Endothelial cell of umbilical vein (primary cell): Measurements from ENCODE around the gene TVP23A. TPM values are rescaled to one million over a fixed set of nuclear protein-coding genes. Genes with fewer than 3 reads are reported as not detected.
"Not testable (repeated sequence)": the region's sequence is repeated elsewhere in the genome, so short reads cannot be mapped to it uniquely, and the experiment has no call there.

ENCODE experiments used
- BruUV-seq: library from RNA; stranded (reverse); fragments of 400-500 nt; replicated peaks from 2 replicates; lab custom pipeline; 2021; lab: Mats Ljungman, UMichigan
- CTCF ChIA-PET: fragments of 300-600, 350-600 bp; sonication (Branson Sonifier 250); formaldehyde crosslinking; loops from one replicate; lab custom pipeline; 2021; ENCODE audit warnings: antibody characterized with exemption, inconsistent platforms; lab: Charles Lee
- POLR2A ChIA-PET: fragments of 300-600, 350-600 bp; sonication (Branson Sonifier 250); formaldehyde crosslinking; loops from one replicate; lab custom pipeline; 2021; ENCODE audit warnings: antibody characterized with exemption, inconsistent platforms; lab: Charles Lee
- DNase-seq: peaks from one replicate; pipeline ENCODE4 v3.0.0-alpha.2; 2011; ENCODE audit warnings: low read depth, low spot score
- FAIRE-seq: peaks from 2 replicates; lab custom pipeline; 2011; peaks lifted over from hg19 to GRCh38; lab: Jason Lieb, UNC
- H2AFZ ChIP-seq: 2 replicates; pipeline ENCODE4 v1.6.0; 2012; ENCODE audit warnings: low read depth, low read length, control low read depth, inconsistent platforms
- H3K27ac ChIP-seq: 2 replicates; pipeline ENCODE4 v1.5.1; 2011; ENCODE audit warnings: low read depth, mild to moderate bottlenecking, control low read depth, low read length, moderate library complexity; ENCODE audit not compliant: insufficient read depth
- H3K27me3 ChIP-seq, 2 experiments: 2 replicates each; pipeline versions ENCODE4 v1.6.0 to v1.6.1; 2011; ENCODE audit warnings: low read length in 2 of 2, mixed read lengths in 1 of 2; ENCODE audit not compliant: control insufficient read depth in 2 of 2, insufficient read depth in 2 of 2
- H3K36me3 ChIP-seq, 2 experiments: 2 replicates in 1 of 2; 3 replicates in 1 of 2; pipeline ENCODE4 v1.5.1; 2011; ENCODE audit warnings: low read length in 2 of 2, mild to moderate bottlenecking in 1 of 2, moderate library complexity in 1 of 2; ENCODE audit not compliant: control insufficient read depth in 2 of 2, insufficient read depth in 2 of 2; ENCODE audit errors: extremely low read depth in 1 of 2
- H3K4me1 ChIP-seq: 3 replicates; pipeline ENCODE4 v1.5.1; 2011; ENCODE audit warnings: mild to moderate bottlenecking, low read length; ENCODE audit not compliant: control insufficient read depth, insufficient read depth; ENCODE audit errors: extremely low read depth
- H3K4me2 ChIP-seq: 2 replicates; pipeline ENCODE4 v1.6.1; 2011; ENCODE audit warnings: low read length, control low read depth, mixed read lengths; ENCODE audit not compliant: insufficient read depth
- H3K4me3 ChIP-seq, 3 experiments: fragments of 200-600 bp in 1 of 3; sonication (generic), shearing (Covaris generic) in 1 of 3; replicated peaks in 1 of 3; 2 replicates each; pipeline ENCODE4 v1.5.1; 2011 to 2016; ENCODE audit warnings: control low read depth in 3 of 3, low read length in 3 of 3, mild to moderate bottlenecking in 2 of 3, inconsistent platforms in 1 of 3, low read depth in 1 of 3, moderate library complexity in 1 of 3; ENCODE audit not compliant: insufficient read depth in 1 of 3
- H3K79me2 ChIP-seq: 2 replicates; pipeline ENCODE4 v1.6.0; 2012; ENCODE audit warnings: low read length, inconsistent platforms; ENCODE audit not compliant: control insufficient read depth, insufficient read depth
- H3K9ac ChIP-seq: replicated peaks from 2 replicates; pipeline ENCODE3; 2011; ENCODE audit warnings: low read length, control low read depth; ENCODE audit not compliant: insufficient read depth; ENCODE audit errors: extremely low read depth
- H3K9me1 ChIP-seq: replicated peaks from 3 replicates; pipeline ENCODE4 v1.6.0; 2011; ENCODE audit warnings: mild to moderate bottlenecking, low read length; ENCODE audit not compliant: control insufficient read depth, insufficient read depth; ENCODE audit errors: extremely low read depth
- H3K9me3 ChIP-seq: replicated peaks from 2 replicates; pipeline ENCODE4 v1.5.1; 2012; ENCODE audit warnings: low read length, inconsistent platforms; ENCODE audit not compliant: control insufficient read depth, insufficient read depth
- H4K20me1 ChIP-seq: replicated peaks from 2 replicates; pipeline ENCODE3; 2011; ENCODE audit warnings: mild to moderate bottlenecking, low read length; ENCODE audit not compliant: control insufficient read depth, insufficient read depth; ENCODE audit errors: extremely low read depth
- EZH2 ChIP-seq: IDR thresholded peaks from 2 replicates; pipeline ENCODE4 v1.6.1; 2012; ENCODE audit warnings: borderline replicate concordance, low read depth, mild to moderate bottlenecking, moderate library complexity, low read length, inconsistent platforms; ENCODE audit not compliant: severe bottlenecking
- FOS ChIP-seq: IDR thresholded peaks from 2 replicates; pipeline ENCODE4 v1.6.1; 2011; ENCODE audit warnings: mild to moderate bottlenecking, low read length, moderate library complexity, borderline replicate concordance; ENCODE audit not compliant: insufficient read depth
- GATA2 ChIP-seq: IDR thresholded peaks from 2 replicates; pipeline ENCODE4 v1.7.0; 2011; ENCODE audit warnings: low read depth, mild to moderate bottlenecking, moderate library complexity, mixed read lengths, low read length; ENCODE audit not compliant: insufficient read length, insufficient read depth
- JUN ChIP-seq: IDR thresholded peaks from 2 replicates; pipeline ENCODE4 v1.6.1; 2011; ENCODE audit warnings: borderline replicate concordance, low read depth; ENCODE audit not compliant: insufficient read length, insufficient read depth
- MYC ChIP-seq: IDR thresholded peaks from one replicate; pipeline ENCODE4 v1.6.1; 2011; ENCODE audit warnings: mild to moderate bottlenecking, low read depth, low read length
- POLR2A ChIP-seq: IDR thresholded peaks from 2 replicates; pipeline ENCODE4 v1.6.1; 2012; ENCODE audit warnings: low read depth, mild to moderate bottlenecking, control low read depth, low read length
- POLR2AphosphoS5 ChIP-seq: IDR thresholded peaks from 2 replicates; pipeline ENCODE4 v1.6.1; 2012; ENCODE audit warnings: low read depth, mild to moderate bottlenecking, control low read depth, low read length, moderate library complexity; ENCODE audit not compliant: insufficient read depth
- dilution Hi-C: fragments of 300-500 bp; cut with MboI; formaldehyde crosslinking; loops from one replicate; pipeline ENCODE4 v1.15.0; 2019; ENCODE audit warnings: low sequenced_read_pairs; ENCODE audit not compliant: extremely low pct_ligation_motif_present
- intact Hi-C: fragments of 100-400 bp; cut with micrococcal nuclease; formaldehyde crosslinking; loops from one replicate; pipeline ENCODE4 v1.10.0; 2022
- polyA plus RNA-seq, 4 experiments: library from polyadenylated mRNA; depleted of rRNA in 3 of 4; stranded (reverse) in 3 of 4; unstranded in 1 of 4; fragments of >200 nt; gene quantifications; 2 replicates each; pipeline versions ENCODE4 v1.2.1 to v1.2.3, GENCODE V29; 2011 to 2012; ENCODE audit warnings: missing spikeins in 1 of 4
- total RNA-seq: library from RNA; stranded (reverse); gene quantifications from 2 replicates; pipeline ENCODE4 v1.2.3, GENCODE V29; 2021
- TF ChIP-seq, protein P1 (sequence below), 2 donors: IDR thresholded peaks; 1 replicate in 1 of 2; 2 replicates in 1 of 2; pipeline ENCODE4 v1.5.1; 2011; ENCODE audit warnings: low read length in 2 of 2, mild to moderate bottlenecking in 2 of 2, moderate library complexity in 2 of 2, control low read depth in 1 of 2, inconsistent platforms in 1 of 2, low read depth in 1 of 2; ENCODE audit not compliant: insufficient read depth in 1 of 2; ENCODE audit errors: extremely low read depth in 1 of 2
- TF ChIP-seq, protein P2 (sequence below): IDR thresholded peaks from 2 replicates; pipeline ENCODE4 v1.6.1; 2011; ENCODE audit not compliant: insufficient read depth, insufficient read length

The TVP23A gene
- total and polyA plus RNA-seq, 2 donors (not counting 3 experiments of a cell fraction or from before 2014, with no cell fraction given), result not detected

DNA sequence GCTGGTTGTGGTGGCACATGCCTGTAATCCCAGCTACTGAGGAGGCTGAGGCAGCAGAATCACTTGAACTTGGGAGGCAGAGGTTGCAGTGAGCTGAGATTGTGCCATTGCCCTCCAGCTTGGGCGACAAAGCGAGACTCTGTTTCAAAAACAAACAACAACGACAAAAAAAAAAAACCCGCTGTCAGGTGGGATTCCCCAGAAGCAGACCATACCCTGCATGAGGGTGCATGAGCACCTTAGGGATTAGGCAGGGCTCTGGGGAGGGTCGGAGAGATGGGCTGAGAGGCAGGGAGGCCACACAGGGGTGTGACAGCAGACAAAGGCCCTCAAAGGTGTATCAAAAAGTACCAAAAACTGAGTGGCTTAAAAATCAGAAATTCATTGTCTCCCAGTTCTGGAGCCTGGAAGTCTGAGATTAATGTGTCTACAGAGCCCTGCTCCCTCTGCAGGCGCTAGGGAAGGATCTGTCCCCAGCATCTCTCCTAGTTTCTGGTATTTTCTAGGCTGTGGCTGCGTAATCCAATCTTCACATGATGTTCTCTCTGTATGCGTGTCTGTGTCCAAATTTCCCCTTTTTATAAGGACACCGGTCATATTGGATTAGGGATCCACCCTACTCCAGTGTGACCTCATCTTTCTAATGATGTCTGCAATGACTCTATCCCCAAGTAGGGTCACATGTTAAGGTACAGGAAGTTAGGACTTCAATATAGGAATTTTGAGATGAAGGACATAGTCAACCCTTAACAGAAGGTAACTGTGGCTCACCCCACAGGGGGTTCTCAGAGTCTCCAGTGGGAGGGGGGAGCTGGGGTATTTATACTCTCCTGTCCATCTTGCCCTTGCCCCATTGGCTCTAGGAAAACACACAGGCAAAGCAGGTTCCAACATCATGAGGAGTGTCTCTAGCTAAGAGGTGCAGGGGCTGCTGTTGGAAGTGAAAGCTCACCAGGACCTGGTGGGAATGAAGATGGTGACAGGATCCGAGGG lies 13.6 kb upstream of the TVP23A start:
- Histone ChIP-seq H3K9me3 (no peaks in the 10 kb centered on the region), H3K79me2 (no peaks in the 10 kb centered on the region), H4K20me1 (no peaks in the 10 kb centered on the region), H3K9me1 (no peaks in the 10 kb centered on the region), H3K4me1 (peaks cover 12% of the 10 kb centered on the region), H3K4me3 (no peak overlapping the region), H3K27ac (no peak overlapping the region), H2AFZ (no peak overlapping the region), H3K4me2 (no peak overlapping the region), H3K36me3 (no peaks in the 10 kb centered on the region), H3K9ac (no peak overlapping the region), H3K27me3 (peaks cover 0 to 4% of the 10 kb centered on the region in 2 experiments)
- intact Hi-C loops, result no loop called here
- FAIRE-seq (no peak), DNase-seq (no peak)
- dilution Hi-C loops, result no loop called here
- POLR2A ChIA-PET, result no interaction called here
- TF ChIP-seq, protein P1, sequence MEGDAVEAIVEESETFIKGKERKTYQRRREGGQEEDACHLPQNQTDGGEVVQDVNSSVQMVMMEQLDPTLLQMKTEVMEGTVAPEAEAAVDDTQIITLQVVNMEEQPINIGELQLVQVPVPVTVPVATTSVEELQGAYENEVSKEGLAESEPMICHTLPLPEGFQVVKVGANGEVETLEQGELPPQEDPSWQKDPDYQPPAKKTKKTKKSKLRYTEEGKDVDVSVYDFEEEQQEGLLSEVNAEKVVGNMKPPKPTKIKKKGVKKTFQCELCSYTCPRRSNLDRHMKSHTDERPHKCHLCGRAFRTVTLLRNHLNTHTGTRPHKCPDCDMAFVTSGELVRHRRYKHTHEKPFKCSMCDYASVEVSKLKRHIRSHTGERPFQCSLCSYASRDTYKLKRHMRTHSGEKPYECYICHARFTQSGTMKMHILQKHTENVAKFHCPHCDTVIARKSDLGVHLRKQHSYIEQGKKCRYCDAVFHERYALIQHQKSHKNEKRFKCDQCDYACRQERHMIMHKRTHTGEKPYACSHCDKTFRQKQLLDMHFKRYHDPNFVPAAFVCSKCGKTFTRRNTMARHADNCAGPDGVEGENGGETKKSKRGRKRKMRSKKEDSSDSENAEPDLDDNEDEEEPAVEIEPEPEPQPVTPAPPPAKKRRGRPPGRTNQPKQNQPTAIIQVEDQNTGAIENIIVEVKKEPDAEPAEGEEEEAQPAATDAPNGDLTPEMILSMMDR (IDR thresholded peaks at IDR 0.05; ENCODE audit: extremely low read depth in 1 of 2, insufficient read depth in 1 of 2, low read depth in 1 of 2, low read length in 2 of 2), result no peak
- TF ChIP-seq MYC (no peak), FOS (no peak), POLR2A (no peak), JUN (no peak), GATA2 (no peak), EZH2 (no peak), POLR2AphosphoS5 (no peak)
- TF ChIP-seq, protein P2, sequence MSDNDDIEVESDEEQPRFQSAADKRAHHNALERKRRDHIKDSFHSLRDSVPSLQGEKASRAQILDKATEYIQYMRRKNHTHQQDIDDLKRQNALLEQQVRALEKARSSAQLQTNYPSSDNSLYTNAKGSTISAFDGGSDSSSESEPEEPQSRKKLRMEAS, result no peak
- no TSS peak for BruUV-seq
- CTCF ChIA-PET, result no interaction called here

DNA sequence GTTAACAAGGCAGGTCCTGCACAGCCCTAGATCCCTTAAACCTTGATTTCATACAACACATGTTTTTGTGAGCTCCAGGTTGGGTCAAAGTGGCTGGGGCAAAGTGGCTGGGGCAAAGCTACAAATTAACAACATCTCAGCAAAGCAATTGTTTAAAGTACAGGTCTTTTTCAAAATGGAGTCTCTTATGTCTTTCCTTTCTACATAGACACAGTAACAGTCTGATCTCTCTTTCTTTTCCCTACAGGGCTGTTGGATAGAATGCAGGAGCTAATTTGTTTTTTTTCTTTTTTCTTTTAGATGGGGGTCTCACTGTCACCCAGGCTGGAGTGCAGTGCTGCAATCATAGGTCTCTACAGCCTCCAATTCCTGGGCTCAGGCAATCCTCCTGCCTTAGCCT lies 11.6 kb upstream of the TVP23A start:
- H3K9ac ChIP-seq, intact Hi-C loops, H3K36me3 ChIP-seq, H3K4me3 ChIP-seq, BruUV-seq, H3K9me1 ChIP-seq, POLR2A ChIA-PET, H3K9me3 ChIP-seq, H3K79me2 ChIP-seq, DNase-seq, H2AFZ ChIP-seq, H4K20me1 ChIP-seq, CTCF ChIA-PET, FAIRE-seq, H3K4me2 ChIP-seq, dilution Hi-C loops, H3K27me3 ChIP-seq, H3K27ac ChIP-seq: not testable (repeated sequence)
- H3K4me1 ChIP-seq, result peaks cover 12% of the 10 kb centered on the region
